Peyer's patch (tissue), 4 donors: Measurements from ENCODE around the gene CCDC3.

Experiments used
- CTCF ChIP-seq, 6 experiments: fragments of 450-650 bp in 4 of 6; fragments of 200-600 bp in 2 of 6; sonication (generic) in 1 of 6; IDR thresholded peaks; one replicate each; pipeline ENCODE4 v1.5.1; 2017 to 2019; ENCODE audit warnings: antibody characterized with exemption in 6 of 6, mild to moderate bottlenecking in 3 of 6, moderate library complexity in 1 of 6
- POLR2A ChIP-seq, 2 donors: fragments of 450-650 bp; IDR thresholded peaks; one replicate each; pipeline ENCODE4 v1.5.1; 2017; ENCODE audit warnings: antibody characterized with exemption in 2 of 2, mild to moderate bottlenecking in 2 of 2, moderate library complexity in 2 of 2

- TF ChIP-seq CTCF (IDR thresholded peaks at IDR 0.05) (no peak), POLR2A (IDR thresholded peaks at IDR 0.05) (no peak)
Observed at GRCh38 chr10:12849319-12850181, 152.0 kb downstream of the CCDC3 start.
